ENCODE results near the gene KITLG. TPM values are rescaled to one million over a fixed set of nuclear protein-coding genes. Genes with fewer than 3 reads are reported as not detected.

The KITLG gene
- total and polyA plus RNA-seq, 2 experiments from 2014 or later, result 4.3 to 30.4 TPM

DNA sequence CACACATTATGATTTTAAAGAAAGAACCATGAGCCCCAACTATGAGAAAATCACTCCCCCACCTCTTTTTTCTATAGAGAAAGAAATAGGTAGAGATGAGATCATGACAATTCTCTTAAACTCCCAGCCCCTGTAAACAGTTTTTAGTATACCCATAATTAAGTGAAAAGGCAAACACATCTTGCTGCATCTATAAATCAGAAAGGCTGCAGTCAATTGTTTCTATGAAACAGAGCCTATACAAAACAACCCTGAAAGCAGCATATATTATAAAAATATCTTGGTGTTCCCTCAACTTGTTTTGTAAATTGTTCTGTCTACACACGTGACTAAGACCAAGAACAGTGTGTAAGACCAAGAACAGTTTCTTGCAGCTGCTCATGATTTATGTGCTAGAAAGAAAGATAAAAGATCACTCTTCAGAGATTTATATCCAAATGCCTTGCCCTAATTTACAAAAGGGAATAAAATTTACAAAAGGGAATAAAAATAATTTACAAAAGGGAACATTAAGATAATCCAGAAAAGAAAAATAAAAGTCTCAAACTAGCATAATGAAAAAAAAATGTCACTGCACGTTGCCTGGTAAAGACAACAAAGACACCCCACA is 4.8 kb downstream of the KITLG start:
- Histone ChIP-seq H3K9me3 (ENCODE audit: low read depth) (no peaks in the 10 kb centered on the region), H3K79me2 (peaks cover 70% of the 10 kb centered on the region), H3K4me3 (no peak overlapping the region), H4K20me1 (ENCODE audit: insufficient read depth, poor library complexity, severe bottlenecking) (no peaks in the 10 kb centered on the region), H3K36me3 (replicated peaks; ENCODE audit: insufficient read depth, low read depth) (no peaks in the 10 kb centered on the region), H3K4me2 (peak overlapping the region; percentile 58), H3K9me2 (replicated peaks; ENCODE audit: insufficient read depth) (no peaks in the 10 kb centered on the region), H3K4me1 (ENCODE audit: insufficient read depth) (peaks cover 18% of the 10 kb centered on the region), H3K27ac (no peak overlapping the region), H2AFZ (no peak overlapping the region), H3K27me3 (no peaks in the 10 kb centered on the region)
- DNase-seq (ENCODE audit: low spot score), result no peak
- WGBS (ENCODE audit: low lambda C conversion rate, missing lambda C conversion rate), result 36% methylated on average over 2 of the region's 2 CpGs
- TF ChIP-seq CTCF (IDR thresholded peaks at IDR 0.05; ENCODE audit: poor library complexity) (no peak), EZH2 (IDR thresholded peaks at IDR 0.05; ENCODE audit: borderline replicate concordance) (no peak), EZH2phosphoT487 (IDR thresholded peaks at IDR 0.05; ENCODE audit: low read depth, severe bottlenecking, unreplicated experiment) (no peak)

DNA sequence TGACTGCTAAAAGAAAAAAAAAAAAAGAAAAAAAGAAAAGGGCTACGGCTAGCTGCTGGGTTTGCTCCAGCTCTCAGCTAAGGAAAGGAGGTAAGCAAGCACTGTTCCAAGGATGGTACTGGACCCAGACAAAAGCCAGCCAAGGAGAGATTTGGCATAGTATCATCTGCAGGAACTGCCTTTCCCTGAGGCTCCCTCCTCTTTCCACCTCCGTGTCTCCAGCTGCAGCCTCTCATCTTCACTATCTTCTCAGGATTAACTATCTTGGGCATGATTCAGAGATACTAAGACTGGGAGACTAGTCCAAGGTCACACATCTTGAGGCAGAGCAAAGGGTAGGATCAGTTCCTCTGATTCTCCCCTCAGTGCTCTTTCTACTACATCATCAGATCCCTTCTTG is 6.0 kb downstream of the KITLG start:
- no peaks in the 10 kb centered on the region for H3K27me3 ChIP-seq
- peaks cover 18% of the 10 kb centered on the region for H3K4me1 ChIP-seq (ENCODE audit: insufficient read depth)
- no peaks in the 10 kb centered on the region for H3K9me2 ChIP-seq (replicated peaks; ENCODE audit: insufficient read depth)
- no peak for TF ChIP-seq EZH2phosphoT487 (IDR thresholded peaks at IDR 0.05; ENCODE audit: low read depth, severe bottlenecking, unreplicated experiment)
- no peak for TF ChIP-seq CTCF (IDR thresholded peaks at IDR 0.05; ENCODE audit: poor library complexity)
- TF ChIP-seq EZH2 (IDR thresholded peaks at IDR 0.05; ENCODE audit: borderline replicate concordance), result no peak
- no peak overlapping the region for H3K27ac ChIP-seq
- H4K20me1 ChIP-seq (ENCODE audit: insufficient read depth, poor library complexity, severe bottlenecking), result no peaks in the 10 kb centered on the region
- H3K36me3 ChIP-seq (replicated peaks; ENCODE audit: insufficient read depth, low read depth), result no peaks in the 10 kb centered on the region
- H3K4me2 ChIP-seq, result peak overlapping the region; percentile 58
- H3K79me2 ChIP-seq, result peaks cover 82% of the 10 kb centered on the region
- no peak overlapping the region for H2AFZ ChIP-seq
- H3K4me3 ChIP-seq, result no peak overlapping the region
- no peaks in the 10 kb centered on the region for H3K9me3 ChIP-seq (ENCODE audit: low read depth)
- DNase-seq (ENCODE audit: low spot score), result no peak
- WGBS (ENCODE audit: low lambda C conversion rate, missing lambda C conversion rate), result 32% methylated on average over 2 of the region's 2 CpGs

- TF ChIP-seq CTCF (IDR thresholded peaks at IDR 0.05; ENCODE audit: poor library complexity), result no peak
- TF ChIP-seq EZH2 (IDR thresholded peaks at IDR 0.05; ENCODE audit: borderline replicate concordance), result no peak
- TF ChIP-seq EZH2phosphoT487 (IDR thresholded peaks at IDR 0.05; ENCODE audit: low read depth, severe bottlenecking, unreplicated experiment), result no peak
- Histone ChIP-seq H3K9me3 (ENCODE audit: low read depth) (no peaks in the 10 kb centered on the region), H3K9me2 (replicated peaks; ENCODE audit: insufficient read depth) (no peaks in the 10 kb centered on the region), H3K4me3 (no peak overlapping the region), H3K4me1 (ENCODE audit: insufficient read depth) (peaks cover 18% of the 10 kb centered on the region), H2AFZ (no peak overlapping the region), H3K27ac (no peak overlapping the region), H3K27me3 (no peaks in the 10 kb centered on the region), H3K4me2 (no peak overlapping the region), H3K36me3 (replicated peaks; ENCODE audit: insufficient read depth, low read depth) (no peaks in the 10 kb centered on the region), H4K20me1 (ENCODE audit: insufficient read depth, poor library complexity, severe bottlenecking) (no peaks in the 10 kb centered on the region), H3K79me2 (peaks cover 89% of the 10 kb centered on the region)
- DNase-seq (ENCODE audit: low spot score), result no peak
- WGBS (ENCODE audit: low lambda C conversion rate, missing lambda C conversion rate), result 92% methylated on average over 4 of the region's 4 CpGs
These were observed 6.7 kb downstream of the KITLG start for GRCh38 chr12:88573583-88573982.
